Measurements from ENCODE around the gene PCSK7. TPM values are rescaled to one million over a fixed set of nuclear protein-coding genes. Genes with fewer than 3 reads are reported as not detected.

The PCSK7 gene
- total RNA-seq, 1 experiment from 2014 or later, result 132 TPM

GRCh38 chr11:117178210-117179034, 53.5 kb downstream of the PCSK7 start, which contains the start of gene SIDT2:
Gene SIDT2, plus strand, starts transcription at chr11:117178743. Its CDS starts 521 bp downstream, at chr11:117179264.
- H3K4me3 Mint-ChIP-seq (ENCODE audit: unreplicated experiment), result peak within 1 kb of the TSS; percentile 97
- no peaks in the 10 kb centered on the region for H3K27me3 Mint-ChIP-seq (ENCODE audit: insufficient read depth, unreplicated experiment)
- intact Hi-C loops (cut with micrococcal nuclease; ENCODE audit: unreplicated experiment), result loop anchor here (1.0 kb wide), 3 partner anchors 21 to 48 kb away; partner anchors contain the start of genes PAFAH1B2 and TAGLN
- H3K4me1 Mint-ChIP-seq (ENCODE audit: low read depth, unreplicated experiment), result peaks cover 23% of the 10 kb centered on the region
- no peaks in the 10 kb centered on the region for H3K9me3 Mint-ChIP-seq (ENCODE audit: unreplicated experiment)
- peak within 1 kb of the TSS; percentile 96 for H3K27ac Mint-ChIP-seq (ENCODE audit: unreplicated experiment)
- Histone ChIP-seq H3K9me3 (no peaks in the 10 kb centered on the region), H3K4me1 (peaks cover 20% of the 10 kb centered on the region), H3K27me3 (replicated peaks; ENCODE audit: control insufficient read depth, insufficient read depth, low read length) (no peaks in the 10 kb centered on the region), H3K36me3 (ENCODE audit: control insufficient read depth, insufficient read depth, low read length) (peaks cover 7% of the 10 kb centered on the region), H3K4me3 (ENCODE audit: low read depth, low read length) (peak within 1 kb of the TSS; percentile 87)
- POLR2A ChIA-PET, result interaction anchor here (0.7 to 1.9 kb wide), 14 partner anchors 8 to 358 kb away, joined by 3 to 21 read pairs (median 4); partner anchors contain the start of genes CEP164, PAFAH1B2 and TAGLN
- peak; percentile 96 to 97 for DNase-seq
- CTCF ChIA-PET, result interaction anchor here (0.5 to 4.0 kb wide), 7 partner anchors 34 to 1840 kb away, joined by 3 to 38 read pairs (median 4); partner anchors contain the start of genes BUD13, PAFAH1B2, PCSK7 and RPS25
- BruUV-seq (replicated peaks), result TSS peak; percentile 79
- no peak for TF ChIP-seq CTCF (IDR thresholded peaks at IDR 0.05; ENCODE audit: insufficient read depth in 1 of 2, low read depth in 1 of 2, low read length in 1 of 2, severe bottlenecking in 1 of 2, unreplicated experiment in 1 of 2)
- peaks cover 71% of the 10 kb centered on the region for H3K36me3 Mint-ChIP-seq (ENCODE audit: insufficient read depth, unreplicated experiment)

- Mint-ChIP-seq H3K4me1 (ENCODE audit: low read depth, unreplicated experiment) (peaks cover 23% of the 10 kb centered on the region), H3K4me3 (ENCODE audit: unreplicated experiment) (peak overlapping the region; percentile 97), H3K27me3 (ENCODE audit: insufficient read depth, unreplicated experiment) (no peaks in the 10 kb centered on the region), H3K36me3 (ENCODE audit: insufficient read depth, unreplicated experiment) (peaks cover 75% of the 10 kb centered on the region), H3K27ac (ENCODE audit: unreplicated experiment) (peak overlapping the region; percentile 96), H3K9me3 (ENCODE audit: unreplicated experiment) (no peaks in the 10 kb centered on the region)
- peak overlapping the region; percentile 87 for H3K4me3 ChIP-seq (ENCODE audit: low read depth, low read length)
- ChIA-PET POLR2A (interaction anchor here (0.7 to 1.9 kb wide), 6 partner anchors 31 to 349 kb away, joined by 3 to 21 read pairs (median 5); partner anchors contain the start of gene PAFAH1B2), CTCF (interaction anchor here (1.9 to 4.0 kb wide), 2 partner anchors 33 to 49 kb away, joined by 14 to 38 read pairs; partner anchors contain the start of gene PAFAH1B2)
- no peak for DNase-seq
- peaks cover 7% of the 10 kb centered on the region for H3K36me3 ChIP-seq (ENCODE audit: control insufficient read depth, insufficient read depth, low read length)
- H3K4me1 ChIP-seq, result peaks cover 24% of the 10 kb centered on the region
- H3K27me3 ChIP-seq (replicated peaks; ENCODE audit: control insufficient read depth, insufficient read depth, low read length), result no peaks in the 10 kb centered on the region
- no TSS peak for BruUV-seq (replicated peaks)
- TF ChIP-seq CTCF (IDR thresholded peaks at IDR 0.05; ENCODE audit: insufficient read depth in 1 of 2, low read depth in 1 of 2, low read length in 1 of 2, severe bottlenecking in 1 of 2, unreplicated experiment in 1 of 2), result no peak
- no peaks in the 10 kb centered on the region for H3K9me3 ChIP-seq
- intact Hi-C loops (cut with micrococcal nuclease; ENCODE audit: unreplicated experiment), result loop anchor here (1.0 kb wide), 3 partner anchors 22 to 49 kb away; partner anchors contain the start of genes PAFAH1B2 and TAGLN
These were observed 54.2 kb downstream of the PCSK7 start for GRCh38 chr11:117177534-117178209.

GRCh38 chr11:117176186-117176585, 55.7 kb downstream of the PCSK7 start:
- BruUV-seq (replicated peaks), result no TSS peak
- Histone ChIP-seq H3K9me3 (no peaks in the 10 kb centered on the region), H3K4me1 (peaks cover 35% of the 10 kb centered on the region), H3K27me3 (replicated peaks; ENCODE audit: control insufficient read depth, insufficient read depth, low read length) (no peaks in the 10 kb centered on the region), H3K36me3 (ENCODE audit: control insufficient read depth, insufficient read depth, low read length) (no peaks in the 10 kb centered on the region), H3K4me3 (ENCODE audit: low read depth, low read length) (no peak overlapping the region)
- intact Hi-C loops (cut with micrococcal nuclease; ENCODE audit: unreplicated experiment), result no loop called here
- peaks cover 72% of the 10 kb centered on the region for H3K36me3 Mint-ChIP-seq (ENCODE audit: insufficient read depth, unreplicated experiment)
- H3K4me1 Mint-ChIP-seq (ENCODE audit: low read depth, unreplicated experiment), result peaks cover 23% of the 10 kb centered on the region
- ChIA-PET POLR2A (no interaction called here), CTCF (no interaction called here)
- DNase-seq, result no peak
- no peak overlapping the region for H3K4me3 Mint-ChIP-seq (ENCODE audit: unreplicated experiment)
- no peaks in the 10 kb centered on the region for H3K9me3 Mint-ChIP-seq (ENCODE audit: unreplicated experiment)
- H3K27ac Mint-ChIP-seq (ENCODE audit: unreplicated experiment), result no peak overlapping the region
- TF ChIP-seq CTCF (IDR thresholded peaks at IDR 0.05; ENCODE audit: insufficient read depth in 1 of 2, low read depth in 1 of 2, low read length in 1 of 2, severe bottlenecking in 1 of 2, unreplicated experiment in 1 of 2), result no peak
- no peaks in the 10 kb centered on the region for H3K27me3 Mint-ChIP-seq (ENCODE audit: insufficient read depth, unreplicated experiment)

Measured in Caco-2 (cell line).